OCI-M1 (cell line): ENCODE results near the gene GGA3.
"Not testable (repeated sequence)": the region's sequence is repeated elsewhere in the genome, so short reads cannot be mapped to it uniquely, and the experiment has no call there.

Experiments used
- DNase-seq: peaks from one replicate; lab custom pipeline; 2025; lab: John Stamatoyannopoulos, UW

GGA3 gene

DNA sequence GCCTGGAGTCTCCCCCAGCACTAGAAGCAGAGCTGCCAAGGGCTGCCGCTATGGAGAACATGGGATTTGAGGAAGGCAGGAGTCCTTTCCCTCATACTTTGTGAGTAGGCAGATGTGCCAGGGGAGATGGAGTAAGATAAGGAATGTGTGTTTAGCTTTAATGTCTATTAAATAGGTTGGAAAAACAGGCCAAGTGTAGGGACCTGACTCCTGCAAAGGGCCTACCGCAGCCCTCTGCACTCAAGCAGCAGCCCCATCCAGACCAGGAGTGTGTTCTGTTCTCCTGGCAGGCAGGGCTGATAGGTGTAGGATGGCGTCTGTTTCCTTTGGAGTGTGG is 11.4 kb upstream of the GGA3 start:
- no peak for DNase-seq

- DNase-seq = no peak
Measured at GRCh38 chr17:75271955-75272847, 10.8 kb upstream of the GGA3 start.

DNA sequence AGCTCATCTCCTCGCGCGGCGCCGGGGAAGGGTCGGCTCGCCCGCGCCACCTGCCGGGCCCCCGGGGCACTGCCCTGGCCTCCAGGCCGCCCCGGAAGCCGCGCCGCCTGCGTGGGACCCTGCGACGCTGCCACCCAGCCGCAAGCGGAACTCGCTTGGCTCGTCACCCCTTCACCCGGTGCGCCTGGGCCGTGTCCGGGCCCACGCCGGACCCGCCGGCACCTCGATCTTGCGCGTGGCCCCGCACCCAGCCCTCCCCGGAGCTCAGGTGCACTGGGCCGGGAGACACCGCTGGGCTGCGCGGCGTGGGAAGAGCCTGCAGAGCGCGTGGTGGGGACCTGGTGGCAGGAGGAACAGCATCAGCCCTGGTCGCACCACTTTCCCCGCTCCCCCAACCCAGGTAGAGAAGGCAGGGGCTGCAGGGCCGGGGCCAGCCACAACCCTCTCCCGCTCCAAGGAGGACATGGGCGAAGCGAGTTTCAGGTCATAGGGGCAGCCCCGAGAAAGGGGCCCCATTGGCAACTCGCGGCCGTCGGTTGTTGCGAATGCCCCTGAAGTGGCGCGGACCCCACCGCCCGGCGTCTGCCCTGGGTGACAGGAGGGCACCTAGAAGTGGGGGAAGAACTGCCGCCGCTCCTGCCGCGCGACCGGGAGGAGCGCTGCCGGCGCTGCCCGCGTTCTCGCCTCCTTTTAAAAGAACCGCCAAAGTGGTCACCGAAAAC is 10.0 kb upstream of the GGA3 start:
- peak; percentile 89 for DNase-seq

- no peak for DNase-seq
Measured at GRCh38 chr17:75270966-75271232, 9.5 kb upstream of the GGA3 start, which contains the start of gene MIF4GD. Gene MIF4GD, minus strand, starts transcription at chr17:75271231. Its CDS starts 1,036 bp downstream, at chr17:75270195.

DNA sequence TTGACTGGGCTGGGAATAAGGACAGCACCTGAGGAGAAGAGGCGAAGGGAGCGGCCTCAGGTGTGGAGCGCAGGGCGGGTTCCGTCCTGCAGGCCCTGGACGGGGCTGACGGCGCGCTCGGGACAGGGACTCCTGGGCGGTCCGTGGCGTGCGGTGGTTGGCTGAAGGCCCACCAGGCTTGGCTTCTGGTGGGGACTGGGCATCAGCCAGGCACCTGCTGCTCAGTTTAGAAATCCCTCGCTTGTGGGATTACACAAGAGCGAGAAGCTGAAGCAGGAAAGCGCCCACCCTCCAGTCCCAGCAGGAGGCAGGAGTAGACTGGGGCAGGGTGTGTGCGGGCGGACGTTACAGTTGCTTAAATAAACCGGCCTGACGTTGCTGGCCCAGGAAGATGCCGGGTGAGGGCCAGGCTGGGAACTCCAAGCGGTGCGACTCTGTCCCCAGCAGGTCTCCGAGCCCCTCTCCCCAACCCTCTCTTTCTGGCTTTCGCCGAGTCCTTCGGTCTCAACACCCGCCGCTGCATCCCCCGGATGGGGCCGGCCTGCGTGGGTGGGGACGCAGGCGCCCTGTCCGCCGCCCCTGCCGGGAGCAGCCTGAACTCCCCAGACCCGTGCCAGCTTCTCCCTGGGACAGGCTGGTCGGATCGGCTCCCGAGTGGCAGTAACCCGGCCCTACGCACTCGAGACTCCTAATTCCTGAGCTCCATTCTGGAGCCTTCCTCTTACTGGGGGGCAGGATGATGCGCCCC is 9.0 kb upstream of the GGA3 start:
- peak; percentile 82 for DNase-seq

DNA sequence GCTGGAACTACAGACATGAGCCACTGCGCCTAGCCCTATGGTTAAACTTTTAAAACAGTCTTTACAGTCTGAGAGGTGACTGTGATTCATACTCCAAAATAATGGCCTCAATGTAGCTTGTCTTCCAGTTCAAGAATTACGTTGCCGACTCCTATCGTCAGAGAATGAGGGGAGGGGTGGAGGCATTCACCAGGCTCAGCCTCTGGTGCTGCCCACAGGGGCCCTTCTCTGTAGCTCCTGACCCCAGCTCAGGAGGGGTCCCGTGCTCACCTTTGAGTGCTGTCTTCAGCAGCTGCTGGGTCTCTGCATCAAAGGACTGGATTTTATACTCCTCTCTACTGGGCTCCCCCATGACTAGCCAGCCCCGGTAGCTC is 8.4 kb upstream of the GGA3 start:
- DNase-seq = no peak

DNA sequence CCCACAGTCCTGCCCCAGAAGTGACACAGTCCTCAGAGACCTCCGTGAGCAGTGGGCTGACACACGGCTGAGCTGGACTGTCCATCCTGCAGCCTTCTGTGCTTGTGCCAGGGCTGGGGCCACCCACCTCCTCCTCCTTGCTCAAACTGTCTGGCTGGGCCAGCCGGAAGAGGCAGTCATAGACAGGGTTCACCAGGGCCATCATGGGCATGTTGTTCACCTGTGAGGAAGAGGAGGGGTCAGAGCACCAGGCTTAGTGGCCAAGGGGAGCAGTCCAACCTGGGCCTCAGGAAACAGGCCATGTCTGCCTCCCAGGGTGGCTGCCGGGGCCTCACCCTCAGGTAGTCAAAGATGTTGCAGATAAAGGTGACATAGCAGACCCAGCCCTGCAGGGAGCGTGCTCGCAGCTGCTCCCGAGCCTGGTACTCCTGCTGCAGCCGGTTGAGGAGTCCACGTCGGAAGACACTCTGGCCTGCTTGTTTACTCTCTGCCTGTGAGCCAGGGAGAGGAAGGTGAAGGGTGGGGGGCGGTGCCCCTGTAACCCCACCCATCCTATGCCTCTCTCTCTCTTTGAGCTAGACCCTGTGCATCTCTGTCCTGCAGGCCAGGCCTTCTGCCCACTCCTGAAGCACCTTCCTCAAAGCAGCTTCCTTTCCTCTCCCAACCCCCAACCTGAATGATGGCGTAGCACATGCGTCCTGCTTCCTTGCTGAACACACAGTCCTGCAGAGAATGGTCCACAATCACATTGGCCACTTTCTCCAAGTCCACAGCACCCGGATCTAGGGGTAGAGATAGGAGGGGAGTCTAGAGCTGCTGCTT is 6.2 kb upstream of the GGA3 start:
- no peak for DNase-seq

- DNase-seq = peak; percentile 4
Measured at GRCh38 chr17:75267153-75267410, 5.7 kb upstream of the GGA3 start.

DNA sequence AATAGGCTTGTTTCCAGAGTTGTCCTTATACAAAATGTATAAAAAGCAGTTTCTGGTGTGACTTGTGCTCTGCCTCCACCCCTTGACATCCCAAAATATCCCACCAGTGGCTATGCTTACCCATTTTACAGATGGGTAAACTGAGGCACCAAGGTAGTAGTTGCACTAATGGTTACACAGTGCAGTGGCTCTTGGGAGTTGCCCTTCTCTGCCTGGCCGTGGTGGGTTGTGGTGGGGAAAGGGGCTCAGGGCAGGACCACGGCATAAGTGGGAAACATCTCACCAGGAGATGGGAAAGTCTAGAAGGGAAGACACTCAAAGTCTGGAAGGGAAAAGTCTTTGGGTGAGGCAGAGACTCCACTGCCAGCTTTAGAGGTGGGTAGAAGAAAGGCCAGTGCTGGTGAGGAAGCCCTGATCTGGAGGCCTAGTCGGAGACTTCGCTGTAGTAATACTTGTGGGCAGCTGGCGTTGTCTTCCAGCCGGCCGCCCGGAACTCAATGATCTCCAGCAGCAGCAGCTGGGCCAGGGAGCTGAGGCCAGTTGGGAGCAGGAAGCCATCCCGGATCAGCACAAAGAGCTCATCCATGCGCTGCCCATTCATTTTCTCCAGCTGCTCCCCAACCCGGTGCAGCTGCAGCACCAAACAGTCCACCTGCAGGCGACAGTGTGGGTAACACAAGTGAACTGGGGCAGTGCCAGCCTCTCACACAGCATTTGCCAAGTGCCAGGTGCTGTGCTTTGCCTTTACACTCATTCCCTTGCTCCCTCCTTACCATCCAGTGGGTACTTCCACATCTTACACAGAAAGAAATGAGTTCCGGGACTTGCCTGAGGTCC is 5.1 kb upstream of the GGA3 start:
- DNase-seq = no peak

DNA sequence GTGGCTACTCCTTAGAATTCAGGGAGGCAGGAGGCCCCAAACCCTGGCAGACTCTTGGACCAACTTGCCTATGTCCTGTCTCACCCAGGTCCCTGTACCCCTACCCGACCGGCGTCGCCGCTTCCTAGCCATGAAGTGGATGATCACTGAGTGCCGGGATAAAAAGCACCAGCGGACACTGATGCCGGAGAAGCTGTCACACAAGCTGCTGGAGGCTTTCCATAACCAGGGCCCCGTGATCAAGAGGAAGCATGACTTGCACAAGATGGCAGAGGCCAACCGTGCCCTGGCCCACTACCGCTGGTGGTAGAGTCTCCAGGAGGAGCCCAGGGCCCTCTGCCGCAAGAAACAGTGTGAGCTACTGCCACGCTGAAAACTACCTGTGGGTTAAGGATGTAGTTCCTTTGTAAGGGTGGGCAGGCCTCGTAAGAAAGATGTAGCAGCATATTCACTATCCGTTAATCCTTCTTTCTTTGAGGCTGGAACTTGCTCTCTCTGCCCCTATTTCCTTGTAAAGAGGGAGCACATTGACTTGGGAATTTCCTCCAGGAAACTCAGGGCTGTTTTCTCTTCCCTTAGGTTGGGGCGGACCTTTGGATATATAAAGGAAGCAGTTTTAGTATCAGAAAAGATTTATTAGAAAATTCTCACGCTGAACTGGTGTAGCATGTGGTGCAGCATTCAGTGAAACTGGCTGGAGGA is 4.4 kb upstream of the GGA3 start:
- no peak for DNase-seq

DNA sequence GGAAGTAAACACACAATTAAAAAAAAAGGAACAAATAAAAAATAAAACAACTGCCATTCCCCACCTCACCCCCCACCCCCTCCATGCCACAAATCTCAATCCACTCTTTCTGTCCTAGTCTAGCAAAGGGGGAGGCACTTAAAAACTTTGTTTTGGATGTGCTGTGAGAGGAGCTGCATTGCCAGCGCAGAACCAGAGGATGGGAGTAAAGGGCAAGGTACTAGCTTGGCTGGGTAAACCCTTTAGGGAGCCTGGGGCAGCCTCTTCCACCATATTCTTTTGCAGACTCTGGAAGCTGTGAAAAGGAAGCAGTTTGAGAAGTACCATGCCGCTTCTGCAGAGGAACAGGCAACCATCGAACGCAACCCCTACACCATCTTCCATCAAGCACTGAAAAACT is 1.6 kb upstream of the GGA3 start:
- no peak for DNase-seq

GRCh38 chr17:75262112-75262606 is 753 bp upstream of the GGA3 start:
- no peak for DNase-seq

- DNase-seq = peak; percentile 49
Measured at GRCh38 chr17:75260641-75261335, 618 bp downstream of the GGA3 start.

- not testable (repeated sequence) for DNase-seq
Measured at GRCh38 chr17:75257228-75257627, 4.2 kb downstream of the GGA3 start.

DNA sequence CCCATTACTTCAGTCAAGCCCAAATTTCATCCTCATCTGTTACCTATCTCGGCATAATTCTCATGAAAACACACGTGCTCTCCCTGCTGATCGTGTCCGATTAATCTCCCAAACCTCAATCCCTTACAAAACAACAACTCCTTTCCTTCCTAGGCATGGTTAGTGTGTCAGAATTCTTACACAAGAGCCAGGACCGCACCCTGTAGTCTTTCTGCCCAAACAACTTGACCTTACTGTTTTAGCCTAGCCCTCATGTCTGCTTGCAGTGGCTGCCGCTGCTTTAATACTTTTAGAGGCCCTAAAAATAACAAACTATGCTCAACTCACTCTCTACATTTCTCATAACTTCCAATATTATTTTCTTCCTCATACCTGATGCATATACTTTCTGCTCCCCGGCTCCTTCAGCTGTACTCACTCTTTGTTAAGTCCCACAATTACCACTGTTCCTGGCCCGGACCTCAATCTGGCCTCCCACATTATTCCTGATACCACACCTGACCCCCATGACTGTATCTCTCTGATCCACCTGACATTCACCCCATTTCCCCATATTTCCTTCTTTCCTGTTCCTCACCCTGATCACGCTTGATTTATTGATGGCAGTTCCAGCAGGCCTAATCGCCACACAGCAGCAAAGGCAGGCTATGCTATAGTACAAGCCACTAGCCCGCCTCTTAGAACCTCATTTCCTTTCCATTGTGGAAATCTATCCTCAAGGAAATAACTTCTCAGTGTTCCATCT is 5.3 kb downstream of the GGA3 start:
- DNase-seq = not testable (repeated sequence)

DNA sequence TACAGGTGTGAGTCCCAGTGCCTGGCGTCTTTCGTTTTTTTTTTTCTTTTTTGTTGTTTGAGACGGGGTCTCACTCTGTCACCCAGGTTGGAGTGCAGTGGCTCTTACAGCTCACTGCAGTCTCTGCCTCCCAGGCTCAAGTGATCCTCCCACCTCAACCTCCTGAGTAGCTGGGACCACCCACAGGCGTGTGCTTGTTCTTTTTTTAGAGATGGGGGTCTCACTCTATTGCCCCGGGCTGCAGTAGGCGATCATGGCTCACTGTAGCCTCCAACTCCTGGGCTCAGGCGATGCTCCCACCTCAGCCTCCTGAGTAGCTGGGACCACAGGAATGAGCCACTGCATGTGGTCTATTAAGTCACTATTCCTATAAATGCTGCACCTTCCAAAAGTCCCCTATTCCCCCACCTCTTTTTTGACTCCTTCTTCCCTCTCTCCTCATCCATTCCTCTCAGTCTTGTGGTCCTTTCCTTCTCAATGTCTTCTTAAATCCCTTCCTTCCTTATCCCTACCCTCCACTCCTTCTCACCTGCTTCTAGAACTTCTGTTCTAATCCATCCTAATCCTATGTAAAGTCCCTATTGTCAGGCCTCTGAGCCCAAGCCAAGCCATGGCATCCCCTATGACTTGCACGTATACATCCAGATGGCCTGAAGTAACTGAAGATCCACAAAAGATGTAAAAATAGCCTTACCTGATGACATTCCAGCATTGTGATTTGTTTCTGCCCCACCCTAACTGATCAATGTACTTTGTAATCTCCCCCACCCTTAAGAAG is 9.2 kb downstream of the GGA3 start:
- no peak for DNase-seq

DNA sequence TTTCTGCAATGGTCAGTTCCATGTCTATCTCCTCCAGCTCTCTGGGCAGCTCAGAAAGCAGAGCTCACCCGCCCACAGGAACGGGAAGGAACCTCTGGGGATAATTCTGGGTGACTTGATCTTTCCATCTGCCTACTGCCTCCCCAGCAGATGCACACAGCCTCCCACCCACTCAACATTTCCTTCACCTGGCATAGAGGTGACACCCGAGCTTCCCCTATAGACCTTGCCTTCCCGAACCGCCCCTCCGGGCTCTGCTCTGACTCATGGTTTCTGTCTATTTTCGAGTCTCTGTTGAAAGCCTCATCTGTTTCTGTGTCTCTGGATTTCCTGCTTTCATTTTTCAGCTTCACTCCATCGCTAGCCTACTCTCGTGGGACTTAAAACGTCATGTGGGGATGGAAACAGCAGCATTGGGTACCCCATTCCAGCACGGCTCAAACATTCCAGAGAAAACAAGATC is 11.4 kb downstream of the GGA3 start:
- no peak for DNase-seq

- no peak for DNase-seq
Measured at GRCh38 chr17:75249564-75249963, 11.8 kb downstream of the GGA3 start.
